ENCODE data around the gene GPBAR1. TPM values are rescaled to one million over a fixed set of nuclear protein-coding genes. Genes with fewer than 3 reads are reported as not detected.

GPBAR1 gene
- total and polyA plus RNA-seq, 9 of the 15 experiments (the other 6 are each of a cell fraction or from before 2014, with no cell fraction given), result not detected

GRCh38 chr2:218292048-218293014, 31.5 kb downstream of the GPBAR1 start, which contains the start of gene TMBIM1:
TMBIM1 (minus strand) TSS chr2:218292503; CDS start chr2:218282141, 10,362 bp downstream.
- CTCF ChIA-PET (ENCODE audit: low intra/inter-chr PET ratio), result no interaction called here
- FAIRE-seq, result no peak
- TSS peak; percentile 39 for BruUV-seq (replicated peaks)
- 4% methylated on average over 40 of the region's 63 CpGs for WGBS (ENCODE audit: insufficient coverage, low coverage, missing lambda C conversion rate)
- Histone ChIP-seq H3K27ac (ENCODE audit: extremely low read depth, low read depth, low read length) (peak within 1 kb of the TSS; percentile 88), H3K9ac (ENCODE audit: insufficient read depth in 1 of 2, low read depth in 2 of 2, low read length in 2 of 2) (peak within 1 kb of the TSS; percentile 82 to 92), H3K4me3 (peak within 1 kb of the TSS; percentile 62), H3K9me1 (ENCODE audit: control insufficient read depth, insufficient read depth, low read length) (peaks cover 3% of the 10 kb centered on the region), H3K4me2 (ENCODE audit: insufficient read depth, low read length) (peak within 1 kb of the TSS; percentile 94), H4K20me1 (replicated peaks; ENCODE audit: control insufficient read depth, insufficient read depth, low read length) (no peaks in the 10 kb centered on the region), H3K27me3 (ENCODE audit: control insufficient read depth in 2 of 2, insufficient read depth in 2 of 2, low read length in 2 of 2) (no peaks in the 10 kb centered on the region), H3K4me1 (replicated peaks in 1 of 2; ENCODE audit: control insufficient read depth in 2 of 2, insufficient read depth in 2 of 2, low read length in 2 of 2) (peaks cover 40 to 48% of the 10 kb centered on the region in 2 experiments), H3K79me2 (ENCODE audit: control insufficient read depth, insufficient read depth, low read length) (peaks cover 50% of the 10 kb centered on the region), H3K36me3 (ENCODE audit: control insufficient read depth, insufficient read depth, low read length) (peaks cover 12% of the 10 kb centered on the region; the same call in 2 of the 3 replicates), H3K9me3 (replicated peaks; ENCODE audit: control insufficient read depth, insufficient read depth, low read depth, low read length) (no peaks in the 10 kb centered on the region), H2AFZ (ENCODE audit: low read depth, low read length) (peak within 1 kb of the TSS; percentile 88)
- DNase-seq (ENCODE audit: extremely low read depth in 1 of 4, low spot score in 3 of 4), result peak; percentile 83 to 89 (median 86)
- POLR2A ChIA-PET, result no interaction called here
- intact Hi-C loops (cut with micrococcal nuclease) (loop anchor here (2.0 to 5.0 kb wide), 2 partner anchors 106 to 275 kb away; partner anchors contain the start of genes CNOT9, CTDSP1 and USP37), in situ Hi-C loops (cut with MboI) (no loop called here)
- ATAC-seq, result peak; percentile 79
- TF ChIP-seq NRF1 (conservative IDR thresholded peaks at IDR 0.05 in 1 of 2, IDR thresholded peaks at IDR 0.05 in 1 of 2) (peak in 1 of 2 experiments; percentile 33; a peak in 2 of 4 replicates), SOX6 (IDR thresholded peaks at IDR 0.05) (0 out of 2 replicates have a peak, but pooled peaks have one; percentile 43), MNT (conservative IDR thresholded peaks at IDR 0.05) (peak in 1 of 2 experiments; percentile 45; a peak in 1 of 4 replicates), SMC3 (conservative IDR thresholded peaks at IDR 0.05; ENCODE audit: insufficient read depth, low read depth, low read length) (0 out of 2 replicates have a peak, but pooled peaks have one; percentile 25), HNRNPH1 (optimal IDR thresholded peaks at IDR 0.05; ENCODE audit: low read depth, low read length) (no peak), ID3 (CRISPR knock-in tag; IDR thresholded peaks at IDR 0.05) (no peak), ID3 (tag; IDR thresholded peaks at IDR 0.05) (peak; percentile 47; the same call in 1 of the 2 replicates), THAP12 (CRISPR knock-in tag; IDR thresholded peaks at IDR 0.05) (peak; percentile 41; the same call in 1 of the 2 replicates), CTCF (IDR thresholded peaks at IDR 0.05 in 2 of 3, conservative IDR thresholded peaks at IDR 0.05 in 1 of 3; ENCODE audit: insufficient read depth in 2 of 3, low read depth in 1 of 3, low read length in 3 of 3) (peak; percentile 60 to 76 (median 63)), TCF3 (CRISPR knock-in tag; IDR thresholded peaks at IDR 0.05) (0 out of 2 replicates have a peak, but pooled peaks have one; percentile 14), CGGBP1 (CRISPR knock-in tag; IDR thresholded peaks at IDR 0.05) (no peak), SMARCB1 (IDR thresholded peaks at IDR 0.05; ENCODE audit: insufficient read length, low read depth) (no peak), ARHGAP35 (IDR thresholded peaks at IDR 0.05; ENCODE audit: partially characterized antibody) (no peak)

Measured in K562 (cell line).